GM21528 (cell line): Measurements from ENCODE around the gene NUDT16L1.

Source experiments
- ATAC-seq: cut with Tn5 transposase; IDR thresholded peaks from one replicate; pipeline ENCODE4 v1.9.1; 2021; ENCODE audit warnings: mild to moderate bottlenecking, moderate library complexity; ENCODE audit not compliant: unreplicated experiment, low FRiP score

Gene NUDT16L1

DNA sequence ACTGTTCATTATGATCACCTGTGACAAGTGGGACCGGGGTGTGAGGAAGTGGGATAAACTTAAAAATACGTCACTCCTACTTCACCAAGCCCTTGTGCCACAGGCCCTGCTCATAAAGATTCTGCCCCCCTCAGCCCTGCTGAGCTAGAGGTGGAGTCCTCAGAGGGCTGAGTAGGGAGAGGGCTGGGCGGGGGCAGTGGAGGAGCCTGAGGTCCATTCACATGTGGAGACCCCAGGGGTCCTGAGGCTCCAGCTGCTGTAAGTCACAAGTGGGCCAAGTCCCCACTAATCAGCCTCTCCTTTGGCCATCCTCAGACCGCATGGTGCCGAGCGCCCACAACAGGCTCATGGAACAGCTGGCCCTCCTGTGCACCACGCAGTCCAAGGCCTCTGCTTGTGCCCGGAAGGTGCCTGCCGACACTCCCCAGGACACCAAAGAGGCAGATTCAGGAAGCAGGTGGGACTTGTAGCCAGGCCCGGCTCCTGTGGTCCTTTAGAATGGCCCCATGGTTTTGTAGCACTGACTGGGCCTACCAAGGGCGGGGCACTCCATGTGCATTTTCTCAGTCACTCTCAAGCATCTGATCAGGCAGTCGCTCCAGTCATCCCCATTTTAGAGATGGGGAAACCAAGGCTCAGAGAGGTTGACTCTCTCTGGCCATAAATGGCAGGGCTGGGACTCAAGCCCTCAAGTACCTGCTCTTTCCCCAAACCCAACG is 51.4 kb downstream of the NUDT16L1 start:
- ATAC-seq: no peak

DNA sequence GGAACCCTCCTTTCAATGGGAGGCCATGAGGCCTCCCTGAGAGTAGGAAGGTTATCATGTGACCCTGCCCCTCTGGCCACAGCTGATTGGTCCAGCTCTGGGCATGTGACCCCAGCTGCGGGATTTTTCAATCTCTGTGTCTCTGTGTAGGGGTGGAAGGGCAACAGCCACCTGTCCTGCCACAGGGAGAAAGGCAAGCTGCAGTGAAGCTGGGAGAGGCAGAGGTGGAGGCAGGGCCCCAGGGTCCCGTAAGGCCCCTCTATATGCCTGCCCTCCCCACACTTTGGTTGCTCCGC is 51.9 kb downstream of the NUDT16L1 start:
- ATAC-seq: no peak
